Measurements from ENCODE around the gene COPG2. TPM values are rescaled to one million over a fixed set of nuclear protein-coding genes. Genes with fewer than 3 reads are reported as not detected.

COPG2 gene
- total RNA-seq, 1 experiment from 2014 or later = 50.9 TPM

DNA sequence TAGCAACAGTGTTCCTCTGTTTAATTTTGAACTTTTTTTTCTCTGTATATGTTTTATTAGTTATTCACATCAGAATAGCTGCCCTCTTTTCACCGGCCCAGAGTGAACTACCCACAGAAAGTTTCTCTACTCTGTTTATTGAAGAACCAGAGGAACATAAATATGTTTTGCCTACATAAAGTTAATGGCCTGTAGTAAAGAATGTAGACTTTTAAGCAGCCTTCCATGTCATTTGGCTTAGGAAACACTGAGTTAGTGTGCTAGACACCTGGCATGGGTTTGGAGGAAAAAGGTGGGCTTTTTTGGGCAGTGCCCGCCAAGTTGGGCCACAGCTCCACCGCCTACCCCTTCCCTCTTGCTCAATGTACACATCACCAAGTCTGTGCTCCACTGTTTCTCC is 185.5 kb downstream of the COPG2 start (continued):
- TF ChIP-seq, protein P1, sequence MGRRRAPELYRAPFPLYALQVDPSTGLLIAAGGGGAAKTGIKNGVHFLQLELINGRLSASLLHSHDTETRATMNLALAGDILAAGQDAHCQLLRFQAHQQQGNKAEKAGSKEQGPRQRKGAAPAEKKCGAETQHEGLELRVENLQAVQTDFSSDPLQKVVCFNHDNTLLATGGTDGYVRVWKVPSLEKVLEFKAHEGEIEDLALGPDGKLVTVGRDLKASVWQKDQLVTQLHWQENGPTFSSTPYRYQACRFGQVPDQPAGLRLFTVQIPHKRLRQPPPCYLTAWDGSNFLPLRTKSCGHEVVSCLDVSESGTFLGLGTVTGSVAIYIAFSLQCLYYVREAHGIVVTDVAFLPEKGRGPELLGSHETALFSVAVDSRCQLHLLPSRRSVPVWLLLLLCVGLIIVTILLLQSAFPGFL (CRISPR knock-in tag; IDR thresholded peaks at IDR 0.05; ENCODE audit: borderline replicate concordance) = no peak
- TF ChIP-seq, protein P2, sequence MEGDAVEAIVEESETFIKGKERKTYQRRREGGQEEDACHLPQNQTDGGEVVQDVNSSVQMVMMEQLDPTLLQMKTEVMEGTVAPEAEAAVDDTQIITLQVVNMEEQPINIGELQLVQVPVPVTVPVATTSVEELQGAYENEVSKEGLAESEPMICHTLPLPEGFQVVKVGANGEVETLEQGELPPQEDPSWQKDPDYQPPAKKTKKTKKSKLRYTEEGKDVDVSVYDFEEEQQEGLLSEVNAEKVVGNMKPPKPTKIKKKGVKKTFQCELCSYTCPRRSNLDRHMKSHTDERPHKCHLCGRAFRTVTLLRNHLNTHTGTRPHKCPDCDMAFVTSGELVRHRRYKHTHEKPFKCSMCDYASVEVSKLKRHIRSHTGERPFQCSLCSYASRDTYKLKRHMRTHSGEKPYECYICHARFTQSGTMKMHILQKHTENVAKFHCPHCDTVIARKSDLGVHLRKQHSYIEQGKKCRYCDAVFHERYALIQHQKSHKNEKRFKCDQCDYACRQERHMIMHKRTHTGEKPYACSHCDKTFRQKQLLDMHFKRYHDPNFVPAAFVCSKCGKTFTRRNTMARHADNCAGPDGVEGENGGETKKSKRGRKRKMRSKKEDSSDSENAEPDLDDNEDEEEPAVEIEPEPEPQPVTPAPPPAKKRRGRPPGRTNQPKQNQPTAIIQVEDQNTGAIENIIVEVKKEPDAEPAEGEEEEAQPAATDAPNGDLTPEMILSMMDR (IDR thresholded peaks at IDR 0.05) = no peak
- TF ChIP-seq, protein P3, sequence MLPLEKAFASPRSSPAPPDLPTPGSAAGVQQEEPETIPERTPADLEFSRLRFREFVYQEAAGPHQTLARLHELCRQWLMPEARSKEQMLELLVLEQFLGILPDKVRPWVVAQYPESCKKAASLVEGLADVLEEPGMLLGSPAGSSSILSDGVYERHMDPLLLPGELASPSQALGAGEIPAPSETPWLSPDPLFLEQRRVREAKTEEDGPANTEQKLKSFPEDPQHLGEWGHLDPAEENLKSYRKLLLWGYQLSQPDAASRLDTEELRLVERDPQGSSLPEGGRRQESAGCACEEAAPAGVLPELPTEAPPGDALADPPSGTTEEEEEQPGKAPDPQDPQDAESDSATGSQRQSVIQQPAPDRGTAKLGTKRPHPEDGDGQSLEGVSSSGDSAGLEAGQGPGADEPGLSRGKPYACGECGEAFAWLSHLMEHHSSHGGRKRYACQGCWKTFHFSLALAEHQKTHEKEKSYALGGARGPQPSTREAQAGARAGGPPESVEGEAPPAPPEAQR (CRISPR knock-in tag; IDR thresholded peaks at IDR 0.05) = no peak
- TF ChIP-seq, protein P4, sequence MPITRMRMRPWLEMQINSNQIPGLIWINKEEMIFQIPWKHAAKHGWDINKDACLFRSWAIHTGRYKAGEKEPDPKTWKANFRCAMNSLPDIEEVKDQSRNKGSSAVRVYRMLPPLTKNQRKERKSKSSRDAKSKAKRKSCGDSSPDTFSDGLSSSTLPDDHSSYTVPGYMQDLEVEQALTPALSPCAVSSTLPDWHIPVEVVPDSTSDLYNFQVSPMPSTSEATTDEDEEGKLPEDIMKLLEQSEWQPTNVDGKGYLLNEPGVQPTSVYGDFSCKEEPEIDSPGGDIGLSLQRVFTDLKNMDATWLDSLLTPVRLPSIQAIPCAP (CRISPR knock-in tag; IDR thresholded peaks at IDR 0.05) = no peak
- TF ChIP-seq GRHL2 (CRISPR knock-in tag; IDR thresholded peaks at IDR 0.05; ENCODE audit: insufficient replicate concordance, severe bottlenecking) = no peak
- no peak for TF ChIP-seq EMX1 (CRISPR knock-in tag; IDR thresholded peaks at IDR 0.05)

DNA sequence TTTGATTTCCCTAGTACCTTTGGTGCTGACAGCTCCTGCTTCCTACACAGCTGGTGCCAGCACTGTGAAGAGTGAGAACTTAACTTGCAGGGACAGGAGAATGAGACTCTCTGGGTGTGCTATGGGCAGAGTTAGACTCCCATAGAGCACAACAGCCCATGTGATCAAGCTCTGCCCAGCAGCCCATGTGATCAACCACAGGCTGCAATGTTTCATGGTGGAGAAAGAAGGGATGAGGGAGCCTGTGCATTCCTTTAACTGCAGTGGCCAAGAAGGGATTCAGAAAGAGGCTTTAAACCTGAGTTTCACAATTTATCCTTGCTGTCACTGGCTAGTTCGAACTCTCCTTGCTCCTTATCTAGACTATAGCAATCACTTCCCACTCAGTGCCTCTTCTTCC is 186.7 kb downstream of the COPG2 start:
- Mint-ChIP-seq H3K36me3 (no peaks in the 10 kb centered on the region), H3K27me3 (ENCODE audit: low read depth) (peaks cover 9% of the 10 kb centered on the region), H3K4me3 (no peak overlapping the region), H3K27ac (no peak overlapping the region), H3K4me1 (peaks cover 7% of the 10 kb centered on the region), H3K9me3 (peaks cover 12% of the 10 kb centered on the region; the same call in 1 of the 2 replicates)
- ChIA-PET CTCF (no interaction called here), POLR2A (no interaction called here)
- ATAC-seq = no peak
- TF ChIP-seq, protein P5, sequence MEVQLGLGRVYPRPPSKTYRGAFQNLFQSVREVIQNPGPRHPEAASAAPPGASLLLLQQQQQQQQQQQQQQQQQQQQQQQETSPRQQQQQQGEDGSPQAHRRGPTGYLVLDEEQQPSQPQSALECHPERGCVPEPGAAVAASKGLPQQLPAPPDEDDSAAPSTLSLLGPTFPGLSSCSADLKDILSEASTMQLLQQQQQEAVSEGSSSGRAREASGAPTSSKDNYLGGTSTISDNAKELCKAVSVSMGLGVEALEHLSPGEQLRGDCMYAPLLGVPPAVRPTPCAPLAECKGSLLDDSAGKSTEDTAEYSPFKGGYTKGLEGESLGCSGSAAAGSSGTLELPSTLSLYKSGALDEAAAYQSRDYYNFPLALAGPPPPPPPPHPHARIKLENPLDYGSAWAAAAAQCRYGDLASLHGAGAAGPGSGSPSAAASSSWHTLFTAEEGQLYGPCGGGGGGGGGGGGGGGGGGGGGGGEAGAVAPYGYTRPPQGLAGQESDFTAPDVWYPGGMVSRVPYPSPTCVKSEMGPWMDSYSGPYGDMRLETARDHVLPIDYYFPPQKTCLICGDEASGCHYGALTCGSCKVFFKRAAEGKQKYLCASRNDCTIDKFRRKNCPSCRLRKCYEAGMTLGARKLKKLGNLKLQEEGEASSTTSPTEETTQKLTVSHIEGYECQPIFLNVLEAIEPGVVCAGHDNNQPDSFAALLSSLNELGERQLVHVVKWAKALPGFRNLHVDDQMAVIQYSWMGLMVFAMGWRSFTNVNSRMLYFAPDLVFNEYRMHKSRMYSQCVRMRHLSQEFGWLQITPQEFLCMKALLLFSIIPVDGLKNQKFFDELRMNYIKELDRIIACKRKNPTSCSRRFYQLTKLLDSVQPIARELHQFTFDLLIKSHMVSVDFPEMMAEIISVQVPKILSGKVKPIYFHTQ (CRISPR knock-in tag; IDR thresholded peaks at IDR 0.05) = no peak
- no peak for TF ChIP-seq SMAD3 (CRISPR knock-in tag; IDR thresholded peaks at IDR 0.05; ENCODE audit: borderline replicate concordance)
- TF ChIP-seq, protein P6, sequence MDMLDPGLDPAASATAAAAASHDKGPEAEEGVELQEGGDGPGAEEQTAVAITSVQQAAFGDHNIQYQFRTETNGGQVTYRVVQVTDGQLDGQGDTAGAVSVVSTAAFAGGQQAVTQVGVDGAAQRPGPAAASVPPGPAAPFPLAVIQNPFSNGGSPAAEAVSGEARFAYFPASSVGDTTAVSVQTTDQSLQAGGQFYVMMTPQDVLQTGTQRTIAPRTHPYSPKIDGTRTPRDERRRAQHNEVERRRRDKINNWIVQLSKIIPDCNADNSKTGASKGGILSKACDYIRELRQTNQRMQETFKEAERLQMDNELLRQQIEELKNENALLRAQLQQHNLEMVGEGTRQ (CRISPR knock-in tag; IDR thresholded peaks at IDR 0.05) = peak; percentile 60
- DNase-seq (ENCODE audit: low spot score) = no peak

DNA sequence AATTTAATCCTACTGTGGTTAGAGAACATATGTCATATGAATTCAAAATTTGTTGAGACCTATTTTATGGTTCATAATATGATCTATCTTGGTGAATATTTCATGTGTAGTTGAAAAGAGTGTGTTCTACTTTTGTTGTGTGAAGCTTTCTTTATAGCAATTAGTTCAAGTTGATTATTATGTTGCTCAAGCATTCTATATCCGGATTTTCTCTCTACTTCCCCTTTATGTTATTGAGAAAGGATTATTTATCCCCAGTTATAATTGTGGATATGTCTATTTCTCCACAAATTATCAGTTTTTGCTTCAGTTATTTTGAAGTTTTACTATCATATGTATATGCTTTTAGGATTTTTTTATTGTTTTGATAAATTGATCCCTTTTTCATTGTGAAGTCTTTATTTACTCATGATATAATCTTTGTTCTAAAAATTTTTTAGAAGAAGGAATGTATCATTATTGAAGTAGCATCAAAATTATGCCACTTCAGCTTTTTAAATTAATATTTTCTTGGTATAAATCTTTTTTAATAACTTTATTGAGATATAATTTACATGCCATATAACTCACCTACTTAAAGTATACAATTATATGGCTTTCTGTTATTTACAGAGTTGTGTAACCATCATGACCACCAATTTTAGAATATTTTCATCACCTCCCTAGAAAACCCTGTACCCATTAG is 188.7 kb downstream of the COPG2 start:
- TF ChIP-seq ZNF423 (CRISPR knock-in tag; IDR thresholded peaks at IDR 0.05) (no peak), FOXP1 (CRISPR knock-in tag; IDR thresholded peaks at IDR 0.05; ENCODE audit: borderline replicate concordance) (no peak), TEAD4 (CRISPR knock-in tag; IDR thresholded peaks at IDR 0.05) (no peak), ZNF121 (CRISPR knock-in tag; IDR thresholded peaks at IDR 0.05) (no peak), GTF2I (CRISPR knock-in tag; conservative IDR thresholded peaks at IDR 0.05) (no peak), EMX1 (CRISPR knock-in tag; IDR thresholded peaks at IDR 0.05) (no peak)
- TF ChIP-seq, protein P6 (CRISPR knock-in tag; IDR thresholded peaks at IDR 0.05) = no peak
- TF ChIP-seq, protein P7, sequence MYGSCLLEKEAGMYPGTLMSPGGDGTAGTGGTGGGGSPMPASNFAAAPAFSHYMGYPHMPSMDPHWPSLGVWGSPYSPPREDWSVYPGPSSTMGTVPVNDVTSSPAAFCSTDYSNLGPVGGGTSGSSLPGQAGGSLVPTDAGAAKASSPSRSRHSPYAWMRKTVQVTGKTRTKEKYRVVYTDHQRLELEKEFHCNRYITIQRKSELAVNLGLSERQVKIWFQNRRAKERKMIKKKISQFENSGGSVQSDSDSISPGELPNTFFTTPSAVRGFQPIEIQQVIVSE (CRISPR knock-in tag; IDR thresholded peaks at IDR 0.05; ENCODE audit: borderline replicate concordance) = no peak
- TF ChIP-seq, protein P8, sequence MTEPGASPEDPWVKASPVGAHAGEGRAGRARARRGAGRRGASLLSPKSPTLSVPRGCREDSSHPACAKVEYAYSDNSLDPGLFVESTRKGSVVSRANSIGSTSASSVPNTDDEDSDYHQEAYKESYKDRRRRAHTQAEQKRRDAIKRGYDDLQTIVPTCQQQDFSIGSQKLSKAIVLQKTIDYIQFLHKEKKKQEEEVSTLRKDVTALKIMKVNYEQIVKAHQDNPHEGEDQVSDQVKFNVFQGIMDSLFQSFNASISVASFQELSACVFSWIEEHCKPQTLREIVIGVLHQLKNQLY (CRISPR knock-in tag; IDR thresholded peaks at IDR 0.05) = no peak
- TF ChIP-seq, protein P3 (CRISPR knock-in tag; IDR thresholded peaks at IDR 0.05) = no peak
- TF ChIP-seq, protein P9, sequence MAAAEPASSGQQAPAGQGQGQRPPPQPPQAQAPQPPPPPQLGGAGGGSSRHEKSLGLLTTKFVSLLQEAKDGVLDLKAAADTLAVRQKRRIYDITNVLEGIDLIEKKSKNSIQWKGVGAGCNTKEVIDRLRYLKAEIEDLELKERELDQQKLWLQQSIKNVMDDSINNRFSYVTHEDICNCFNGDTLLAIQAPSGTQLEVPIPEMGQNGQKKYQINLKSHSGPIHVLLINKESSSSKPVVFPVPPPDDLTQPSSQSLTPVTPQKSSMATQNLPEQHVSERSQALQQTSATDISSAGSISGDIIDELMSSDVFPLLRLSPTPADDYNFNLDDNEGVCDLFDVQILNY (CRISPR knock-in tag; IDR thresholded peaks at IDR 0.05) = no peak
- no peak overlapping the region for H3K4me3 Mint-ChIP-seq
- peaks cover 3% of the 10 kb centered on the region for H3K27me3 Mint-ChIP-seq (ENCODE audit: low read depth)
- ATAC-seq (no peak), DNase-seq (ENCODE audit: low spot score) (no peak)
- H3K4me1 Mint-ChIP-seq = peaks cover 14% of the 10 kb centered on the region
- no peak overlapping the region for H3K27ac Mint-ChIP-seq
- no peaks in the 10 kb centered on the region for H3K36me3 Mint-ChIP-seq
- CTCF ChIA-PET = no interaction called here
- H3K9me3 Mint-ChIP-seq = peaks cover 8% of the 10 kb centered on the region; the same call in 1 of the 2 replicates
- POLR2A ChIA-PET = no interaction called here
